ENCODE results near the gene ZNF32.
"Not testable (repeated sequence)": the region's sequence is repeated elsewhere in the genome, so short reads cannot be mapped to it uniquely, and the experiment has no call there.

ZNF32 gene

DNA sequence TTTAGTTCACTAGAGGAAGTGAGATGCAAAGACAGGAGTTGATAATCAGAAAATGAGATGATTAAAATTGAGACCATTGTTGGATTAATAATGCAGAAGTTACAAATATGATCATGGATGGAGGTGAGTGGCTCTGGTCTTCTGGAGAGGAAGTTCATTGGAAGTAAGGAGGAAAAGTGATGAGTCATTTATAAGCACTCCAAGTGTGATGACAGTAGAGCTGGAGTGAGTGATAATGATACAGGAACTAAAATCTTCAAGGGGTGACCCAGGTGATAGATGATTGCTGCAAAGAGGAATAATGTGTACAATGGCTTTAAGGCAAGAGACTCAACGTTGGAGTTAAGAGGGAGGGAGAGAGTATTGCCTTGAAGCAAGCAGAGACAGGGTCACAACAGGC is 20.7 kb downstream of the ZNF32 start:
- no peak for DNase-seq (ENCODE audit: low spot score)

DNA sequence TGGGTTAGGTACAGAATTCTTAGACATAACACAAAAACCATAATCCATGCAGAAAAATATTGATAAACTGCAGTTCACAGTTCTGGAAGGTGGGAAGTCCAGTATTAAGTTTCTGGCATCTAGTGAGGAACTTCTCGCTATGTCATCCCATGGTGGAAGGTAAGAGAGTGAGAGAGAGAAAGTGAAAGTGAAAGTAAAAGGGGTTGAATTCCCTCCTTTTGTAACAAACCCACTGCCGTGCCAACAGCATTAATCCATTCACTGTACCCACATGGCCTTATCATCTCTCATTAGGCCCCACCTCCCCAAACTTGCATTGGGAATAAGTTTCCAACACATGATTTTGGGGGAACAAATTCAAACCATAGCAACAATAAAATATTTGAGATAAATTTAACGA is 25.3 kb downstream of the ZNF32 start:
- peak; percentile 21 for DNase-seq (ENCODE audit: low spot score)

GRCh38 chr10:43622038-43622437 is 26.6 kb downstream of the ZNF32 start:
- no peak for DNase-seq (ENCODE audit: low spot score)

DNA sequence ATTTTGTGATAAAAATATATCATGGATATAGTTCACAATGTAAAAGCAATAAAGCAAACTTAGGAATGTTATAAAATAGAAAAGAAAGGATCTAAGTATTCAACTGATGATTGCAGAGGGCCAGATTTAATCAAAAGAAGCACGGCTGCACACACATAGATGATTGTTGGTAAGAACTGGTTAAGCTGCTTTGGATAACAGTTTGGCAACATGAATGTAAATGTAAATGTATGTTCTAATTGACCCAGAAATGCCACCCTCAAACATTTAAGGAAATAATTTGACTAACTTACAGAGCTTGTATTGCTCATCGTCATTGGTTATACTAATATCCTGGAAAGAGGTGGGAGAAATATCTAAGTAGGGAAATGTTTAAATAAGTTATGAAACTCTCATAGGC is 29.3 kb downstream of the ZNF32 start:
- no peak for DNase-seq (ENCODE audit: low spot score)

DNA sequence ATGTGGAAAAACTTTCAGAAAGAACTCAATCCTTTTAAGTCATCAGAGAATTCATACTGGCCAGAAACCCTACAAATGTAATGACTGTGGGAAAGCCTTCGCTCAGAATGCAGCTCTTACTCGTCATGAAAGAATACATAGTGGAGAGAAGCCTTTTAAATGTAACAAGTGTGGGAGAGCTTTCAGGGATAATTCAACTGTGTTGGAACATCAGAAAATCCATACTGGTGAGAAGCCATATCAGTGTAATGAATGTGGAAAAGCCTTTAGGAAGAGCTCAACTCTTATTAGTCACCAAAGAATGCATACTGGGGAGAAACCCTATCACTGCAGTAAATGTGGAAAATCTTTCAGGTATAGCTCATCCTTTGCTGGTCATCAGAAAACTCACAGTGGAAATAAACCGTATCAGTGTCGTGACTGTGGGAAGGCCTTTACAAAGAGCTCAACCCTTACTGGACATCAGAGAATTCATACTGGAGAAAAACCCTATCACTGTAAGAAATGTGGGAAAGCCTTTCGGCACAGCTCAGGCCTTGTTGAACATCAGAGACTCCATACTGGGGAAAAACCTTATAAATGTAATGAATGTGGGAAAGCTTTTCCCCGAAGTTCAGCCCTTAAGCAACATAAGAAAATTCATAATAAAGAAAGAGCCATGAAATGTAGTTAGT is 31.8 kb downstream of the ZNF32 start:
- no peak for DNase-seq (ENCODE audit: low spot score)

DNA sequence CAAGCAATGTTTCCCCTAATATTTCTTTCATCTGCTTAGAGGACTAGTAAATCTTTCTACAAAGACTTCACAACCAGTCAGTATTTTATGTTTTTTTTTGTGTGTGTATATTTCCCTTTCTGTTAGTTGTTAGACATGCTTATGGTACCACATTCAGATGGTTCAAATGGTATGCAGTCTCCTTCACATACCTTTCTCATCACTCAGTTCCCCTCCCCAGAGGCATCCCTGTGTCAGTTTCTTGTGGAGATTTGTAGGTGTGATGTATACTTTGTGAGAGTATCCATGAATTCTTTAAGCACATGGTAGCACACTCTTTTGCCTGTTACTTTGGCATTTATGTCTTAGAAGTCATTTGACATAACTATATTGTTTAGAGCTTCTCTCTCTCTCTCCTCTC is 38.0 kb downstream of the ZNF32 start:
- DNase-seq (ENCODE audit: low spot score) = no peak

GRCh38 chr10:43607199-43607573 is 41.5 kb downstream of the ZNF32 start:
- DNase-seq (ENCODE audit: low spot score) = no peak

- peak; percentile 94 for DNase-seq (ENCODE audit: low spot score)
These were observed 42.1 kb downstream of the ZNF32 start, which contains the start of gene ZNF485 for GRCh38 chr10:43606323-43607198. TSS of gene ZNF485 (plus strand) at chr10:43606438. CDS start at chr10:43607051, 613 bp downstream.

- DNase-seq (ENCODE audit: low spot score) = no peak
These were observed 42.8 kb downstream of the ZNF32 start for GRCh38 chr10:43605850-43606322.

- DNase-seq (ENCODE audit: low spot score) = not testable (repeated sequence)
These were observed 47.1 kb downstream of the ZNF32 start for GRCh38 chr10:43601576-43601975.

GRCh38 chr10:43599333-43599732 is 49.3 kb downstream of the ZNF32 start:
- DNase-seq (ENCODE audit: low spot score) = no peak

DNA sequence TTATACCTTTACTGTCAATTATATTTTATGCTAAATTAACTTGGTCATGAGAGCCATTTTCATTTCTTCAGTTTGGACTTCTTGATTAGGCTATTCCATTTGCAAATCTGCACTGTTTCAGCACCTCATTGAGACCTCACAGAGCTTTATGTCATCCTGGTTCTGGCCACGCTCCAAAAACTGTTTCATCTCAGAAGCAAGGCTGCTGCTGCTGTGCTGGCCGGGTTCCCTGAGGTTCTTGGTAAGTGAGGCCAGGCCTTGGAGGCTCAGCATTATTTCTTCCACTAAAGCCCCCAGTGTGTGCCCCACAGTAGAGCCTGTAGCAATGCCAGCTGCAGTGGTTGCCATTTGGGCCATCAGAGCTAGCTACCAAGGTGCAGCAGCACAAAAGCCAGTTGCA is 50.2 kb downstream of the ZNF32 start:
- peak; percentile 45 for DNase-seq (ENCODE audit: low spot score)

DNA sequence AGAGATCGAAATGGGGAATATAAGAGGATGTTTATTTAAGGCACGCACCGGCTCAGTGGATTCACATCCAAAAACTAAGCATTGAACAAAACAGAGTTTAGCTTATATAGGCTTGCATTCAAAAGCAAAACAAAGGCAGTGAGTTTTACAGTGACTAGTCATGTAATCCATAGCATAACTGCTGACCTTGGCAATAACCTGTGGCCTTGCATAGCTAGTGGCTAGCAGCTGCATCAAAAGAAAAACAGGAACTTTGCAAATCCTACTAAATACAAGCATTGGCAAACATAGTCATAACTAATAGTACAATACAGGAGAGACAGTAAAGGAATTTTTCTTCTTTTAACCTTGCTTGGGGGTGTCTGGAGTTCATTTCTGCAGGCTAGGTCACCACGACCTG is 52.1 kb downstream of the ZNF32 start:
- DNase-seq (ENCODE audit: low spot score) = no peak

- DNase-seq (ENCODE audit: low spot score) = no peak
These were observed 52.9 kb downstream of the ZNF32 start for GRCh38 chr10:43595739-43596298.

- DNase-seq (ENCODE audit: low spot score) = peak; percentile 47
These were observed 53.6 kb downstream of the ZNF32 start for GRCh38 chr10:43594944-43595589.
